ENCODE data around the gene SH3BGRL.

- TF ChIP-seq CTCF (IDR thresholded peaks at IDR 0.05) = no peak
- no peak for TF ChIP-seq POLR2A (IDR thresholded peaks at IDR 0.05)
Measured at GRCh38 chrX:81286608-81287007, 84.7 kb downstream of the SH3BGRL start.

Data from testis (tissue), 2 donors.